Fibroblast of mammary gland (primary cell): ENCODE data around the gene IARS1.

Experiments used
- DNase-seq: peaks from one replicate; pipeline ENCODE4 v3.0.0-alpha.2; 2010; ENCODE audit warnings: low read depth
- H3K4me3 ChIP-seq: 2 replicates; pipeline ENCODE4 v1.5.1; 2011; ENCODE audit warnings: low read depth, mild to moderate bottlenecking, low read length, moderate library complexity; ENCODE audit not compliant: control insufficient read depth
- CTCF ChIP-seq: conservative IDR thresholded peaks from 2 replicates; pipeline ENCODE4 v1.5.1; 2011; ENCODE audit warnings: low read depth, low read length, inconsistent platforms; ENCODE audit not compliant: control insufficient read depth, insufficient read depth

The IARS1 gene

DNA sequence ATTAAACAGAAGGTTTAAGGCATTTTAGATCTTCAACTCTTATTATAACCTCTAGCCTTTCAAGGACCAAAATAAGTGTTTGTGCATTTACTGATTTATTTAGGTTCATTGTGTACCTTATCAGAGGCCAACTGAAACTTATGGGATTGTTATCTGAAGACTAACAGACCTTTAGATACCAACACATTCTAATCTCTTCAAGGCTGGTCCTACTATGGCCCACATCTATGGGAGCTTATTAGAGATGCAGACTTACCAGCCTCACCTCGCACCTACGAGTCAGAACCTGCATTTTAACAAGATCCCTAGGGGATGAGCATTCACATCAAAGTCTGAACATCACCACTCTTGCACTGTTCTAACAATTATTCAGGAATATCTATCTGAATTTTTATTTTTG, 1.9 kb downstream of the IARS1 start:
- peak overlapping the region; percentile 96 for H3K4me3 ChIP-seq
- no peak for DNase-seq
- TF ChIP-seq CTCF: no peak

DNA sequence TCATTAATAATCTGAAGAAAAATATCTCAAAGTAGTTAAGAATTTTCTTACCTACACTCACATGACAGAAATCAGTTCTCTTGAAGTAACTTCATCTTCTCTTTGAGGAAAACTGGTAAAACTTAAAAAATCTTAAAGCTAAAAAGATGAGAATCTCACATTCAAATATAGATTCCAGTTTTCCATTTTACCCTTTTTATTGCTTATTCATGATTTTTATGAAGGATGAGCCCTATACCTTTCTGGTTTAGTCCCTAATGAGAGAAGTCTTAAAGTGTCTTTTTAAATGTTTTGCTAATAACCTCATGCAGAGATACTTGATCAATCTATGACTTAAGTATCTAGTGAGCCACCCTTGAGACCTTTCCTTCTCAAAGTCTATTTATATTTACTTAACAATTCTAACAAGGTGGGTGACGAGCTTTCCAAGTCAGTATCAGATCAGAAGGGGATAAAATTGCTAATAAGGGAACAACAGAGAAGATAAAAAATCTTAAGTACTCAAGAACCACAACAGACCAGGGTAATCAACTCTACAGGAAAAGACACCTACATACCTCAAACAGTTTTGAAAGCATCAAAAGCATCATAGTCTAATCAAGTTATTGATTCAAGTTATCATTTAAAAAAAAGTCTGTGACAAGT, 2.6 kb downstream of the IARS1 start:
- H3K4me3 ChIP-seq: no peak overlapping the region
- DNase-seq: no peak
- no peak for TF ChIP-seq CTCF

- no peak for TF ChIP-seq CTCF
- H3K4me3 ChIP-seq: no peak overlapping the region
- DNase-seq: peak; percentile 72
Observed at GRCh38 chr9:92289708-92290390, 3.6 kb downstream of the IARS1 start.

DNA sequence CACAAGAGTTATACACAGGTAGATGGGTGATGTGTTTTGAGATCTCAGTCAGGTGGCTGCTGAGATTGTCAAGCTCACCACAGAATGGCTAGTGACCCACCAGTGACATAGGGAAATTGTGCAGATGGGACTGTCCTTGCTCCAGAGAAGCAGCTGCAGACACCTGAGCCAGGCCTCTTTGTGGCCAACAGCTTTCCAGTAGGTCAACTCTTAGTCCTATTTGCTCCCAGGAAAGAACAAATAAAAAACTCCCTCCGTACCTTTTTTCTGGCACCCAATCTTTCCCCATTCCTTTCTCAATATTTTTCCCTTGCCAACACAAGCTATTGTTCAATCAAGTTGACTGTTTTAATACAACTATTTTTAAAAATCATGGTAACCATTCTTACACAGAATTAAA, 14.2 kb downstream of the IARS1 start:
- no peak overlapping the region for H3K4me3 ChIP-seq
- no peak for TF ChIP-seq CTCF
- no peak for DNase-seq

DNA sequence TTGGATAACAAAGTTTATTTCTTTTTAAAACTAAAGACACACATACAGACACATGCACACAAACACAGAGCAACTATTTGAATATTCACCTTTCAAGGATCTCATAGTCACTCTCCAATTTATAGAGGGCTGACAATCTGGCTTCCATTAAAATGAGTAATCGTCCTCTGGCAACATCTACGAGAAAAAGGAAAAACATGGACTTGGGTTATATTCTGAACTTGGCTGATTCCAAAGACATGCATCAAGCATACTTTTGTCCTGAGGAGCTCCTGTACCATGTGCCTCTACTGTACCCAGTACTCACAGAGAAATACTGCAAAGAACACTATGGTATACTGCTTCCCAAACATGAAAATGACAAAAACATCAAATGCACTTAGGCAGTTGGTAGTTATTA, 15.4 kb downstream of the IARS1 start:
- peak; percentile 86 for DNase-seq
- TF ChIP-seq CTCF: no peak
- H3K4me3 ChIP-seq: no peak overlapping the region

GRCh38 chr9:92276331-92277032, 17.0 kb downstream of the IARS1 start:
- DNase-seq: no peak
- H3K4me3 ChIP-seq: no peak overlapping the region
- TF ChIP-seq CTCF: no peak
